GM18870 (cell line): Measurements from ENCODE around the gene ACSF3.

Experiments used
- ATAC-seq: cut with Tn5 transposase; IDR thresholded peaks from one replicate; pipeline ENCODE4 v1.9.1; 2021; ENCODE audit warnings: moderate library complexity; ENCODE audit not compliant: unreplicated experiment

Gene ACSF3

GRCh38 chr16:89140981-89141883 is 47.6 kb downstream of the ACSF3 start:
- no peak for ATAC-seq

- ATAC-seq = no peak
Observed at GRCh38 chr16:89141884-89142267, 48.2 kb downstream of the ACSF3 start.

- no peak for ATAC-seq
Observed at GRCh38 chr16:89142474-89143195, 49.0 kb downstream of the ACSF3 start.

GRCh38 chr16:89143201-89143741 is 49.6 kb downstream of the ACSF3 start:
- ATAC-seq = no peak

GRCh38 chr16:89143911-89144675 is 50.4 kb downstream of the ACSF3 start:
- ATAC-seq = no peak

GRCh38 chr16:89144681-89145080 is 51.0 kb downstream of the ACSF3 start:
- ATAC-seq = no peak

- no peak for ATAC-seq
Observed at GRCh38 chr16:89145406-89146161, 51.9 kb downstream of the ACSF3 start.

GRCh38 chr16:89146211-89147005 is 52.8 kb downstream of the ACSF3 start:
- ATAC-seq = no peak

GRCh38 chr16:89147085-89147817 is 53.6 kb downstream of the ACSF3 start:
- ATAC-seq = no peak

- no peak for ATAC-seq
Observed at GRCh38 chr16:89149386-89149785, 55.7 kb downstream of the ACSF3 start.

- no peak for ATAC-seq
Observed at GRCh38 chr16:89150090-89150835, 56.6 kb downstream of the ACSF3 start.

- ATAC-seq = no peak
Observed at GRCh38 chr16:89150981-89151380, 57.3 kb downstream of the ACSF3 start.

- ATAC-seq = no peak
Observed at GRCh38 chr16:89152831-89153700, 59.4 kb downstream of the ACSF3 start.

- no peak for ATAC-seq
Observed at GRCh38 chr16:89153848-89154271, 60.2 kb downstream of the ACSF3 start.

GRCh38 chr16:89154390-89155183 is 60.9 kb downstream of the ACSF3 start:
- no peak for ATAC-seq

GRCh38 chr16:89155184-89155679 is 61.6 kb downstream of the ACSF3 start:
- no peak for ATAC-seq
